Measurements from ENCODE around the gene CNKSR2.

- TF ChIP-seq CTCF (IDR thresholded peaks at IDR 0.05) (no peak), MLX (CRISPR knock-in tag; IDR thresholded peaks at IDR 0.05) (no peak), PREB (CRISPR knock-in tag; IDR thresholded peaks at IDR 0.05; ENCODE audit: borderline replicate concordance) (no peak), ZNF138 (CRISPR knock-in tag; conservative IDR thresholded peaks at IDR 0.05) (no peak), ZNF232 (CRISPR knock-in tag; IDR thresholded peaks at IDR 0.05) (no peak), CREB1 (CRISPR knock-in tag; IDR thresholded peaks at IDR 0.05) (no peak), ATF1 (CRISPR knock-in tag; IDR thresholded peaks at IDR 0.05) (no peak), E2F4 (CRISPR knock-in tag; IDR thresholded peaks at IDR 0.05; ENCODE audit: borderline replicate concordance, low read depth) (no peak), NR2C2 (CRISPR knock-in tag; IDR thresholded peaks at IDR 0.05) (no peak), MAX (CRISPR knock-in tag; IDR thresholded peaks at IDR 0.05) (no peak), ATF2 (CRISPR knock-in tag; IDR thresholded peaks at IDR 0.05; ENCODE audit: borderline replicate concordance, low read depth) (no peak)
Measured at GRCh38 chrX:21658152-21658737, 284.0 kb downstream of the CNKSR2 start, which contains the start of gene KLHL34.

All from WTC11 (cell line).